Astrocyte (in vitro differentiated cells and primary cell): ENCODE data around the gene NRAP.

Experiments used
- EZH2 ChIP-seq: IDR thresholded peaks from 2 replicates; pipeline ENCODE4 v1.6.1; 2012; ENCODE audit warnings: mild to moderate bottlenecking, low read length, inconsistent platforms; ENCODE audit not compliant: insufficient read depth
- TF ChIP-seq, protein P1 (sequence below): IDR thresholded peaks from 2 replicates; pipeline ENCODE4 v1.5.1; 2011; ENCODE audit warnings: low read depth, mild to moderate bottlenecking, inconsistent platforms, low read length, moderate library complexity; ENCODE audit not compliant: insufficient read depth

DNA sequence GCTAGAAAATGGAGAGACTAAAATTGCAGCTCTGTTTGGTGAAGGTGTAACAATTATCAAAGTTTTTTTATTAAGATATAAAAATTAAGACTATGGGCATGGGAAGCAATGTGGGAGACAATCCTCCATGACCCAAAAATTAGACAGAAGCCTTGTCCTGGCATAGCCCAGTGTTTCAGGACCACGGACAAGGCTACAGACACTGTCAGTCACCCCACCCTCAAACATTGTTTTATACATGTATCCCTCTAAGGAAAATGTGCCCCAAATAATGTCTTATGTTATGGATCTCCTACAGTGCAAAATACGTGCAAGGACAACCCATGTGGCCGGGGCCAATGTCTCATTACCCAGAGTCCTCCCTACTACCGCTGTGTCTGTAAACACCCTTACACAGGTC, 87.0 kb downstream of the NRAP start:
- TF ChIP-seq, protein P1, sequence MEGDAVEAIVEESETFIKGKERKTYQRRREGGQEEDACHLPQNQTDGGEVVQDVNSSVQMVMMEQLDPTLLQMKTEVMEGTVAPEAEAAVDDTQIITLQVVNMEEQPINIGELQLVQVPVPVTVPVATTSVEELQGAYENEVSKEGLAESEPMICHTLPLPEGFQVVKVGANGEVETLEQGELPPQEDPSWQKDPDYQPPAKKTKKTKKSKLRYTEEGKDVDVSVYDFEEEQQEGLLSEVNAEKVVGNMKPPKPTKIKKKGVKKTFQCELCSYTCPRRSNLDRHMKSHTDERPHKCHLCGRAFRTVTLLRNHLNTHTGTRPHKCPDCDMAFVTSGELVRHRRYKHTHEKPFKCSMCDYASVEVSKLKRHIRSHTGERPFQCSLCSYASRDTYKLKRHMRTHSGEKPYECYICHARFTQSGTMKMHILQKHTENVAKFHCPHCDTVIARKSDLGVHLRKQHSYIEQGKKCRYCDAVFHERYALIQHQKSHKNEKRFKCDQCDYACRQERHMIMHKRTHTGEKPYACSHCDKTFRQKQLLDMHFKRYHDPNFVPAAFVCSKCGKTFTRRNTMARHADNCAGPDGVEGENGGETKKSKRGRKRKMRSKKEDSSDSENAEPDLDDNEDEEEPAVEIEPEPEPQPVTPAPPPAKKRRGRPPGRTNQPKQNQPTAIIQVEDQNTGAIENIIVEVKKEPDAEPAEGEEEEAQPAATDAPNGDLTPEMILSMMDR = no peak
- TF ChIP-seq EZH2 = no peak
